NCI-H446 (cell line): ENCODE measurements around the gene CHP2.
"Not testable (repeated sequence)": the region's sequence is repeated elsewhere in the genome, so short reads cannot be mapped to it uniquely, and the experiment has no call there.

Experiments used
- DNase-seq, 2 experiments: peaks; one replicate each; lab custom pipeline; 2025; lab: John Stamatoyannopoulos, UW

Gene CHP2

GRCh38 chr16:23754594-23755483, at the start of gene CHP2:
CHP2 (plus strand) TSS chr16:23755026; CDS start chr16:23755050, 24 bp downstream.
- DNase-seq = no peak

- DNase-seq = no peak
These were observed 49.3 kb upstream of the CHP2 start for GRCh38 chr16:23705517-23705902.

- no peak for DNase-seq
These were observed 48.4 kb upstream of the CHP2 start for GRCh38 chr16:23706439-23706838.

- DNase-seq = no peak
These were observed 45.3 kb upstream of the CHP2 start for GRCh38 chr16:23709536-23709935.

GRCh38 chr16:23710008-23710407, 44.8 kb upstream of the CHP2 start:
- no peak for DNase-seq

GRCh38 chr16:23710504-23710903, 44.3 kb upstream of the CHP2 start:
- DNase-seq = no peak

- no peak for DNase-seq
These were observed 43.0 kb upstream of the CHP2 start for GRCh38 chr16:23711785-23712184.

- DNase-seq = no peak
These were observed 41.9 kb upstream of the CHP2 start, which contains the start of gene ERN2 for GRCh38 chr16:23712976-23713375. ERN2 (minus strand) TSS chr16:23713222; CDS start chr16:23713187, 35 bp downstream.

- no peak for DNase-seq
These were observed 38.3 kb upstream of the CHP2 start for GRCh38 chr16:23716484-23716883.

- DNase-seq = not testable (repeated sequence)
These were observed 32.1 kb upstream of the CHP2 start for GRCh38 chr16:23722613-23723240.

GRCh38 chr16:23724096-23724784, 30.6 kb upstream of the CHP2 start:
- no peak for DNase-seq

GRCh38 chr16:23724785-23725131, 30.1 kb upstream of the CHP2 start:
- DNase-seq = no peak

GRCh38 chr16:23726710-23727109, 28.1 kb upstream of the CHP2 start:
- no peak for DNase-seq

GRCh38 chr16:23728112-23728477, 26.7 kb upstream of the CHP2 start:
- no peak for DNase-seq

GRCh38 chr16:23729503-23730424, 25.1 kb upstream of the CHP2 start:
- peak in 1 of 2 experiments; percentile 48 for DNase-seq

GRCh38 chr16:23734176-23734893, 20.5 kb upstream of the CHP2 start:
- DNase-seq = no peak

GRCh38 chr16:23737423-23738028, 17.3 kb upstream of the CHP2 start:
- not testable (repeated sequence) for DNase-seq

GRCh38 chr16:23739516-23739915, 15.3 kb upstream of the CHP2 start:
- DNase-seq = no peak

GRCh38 chr16:23741675-23742303, 13.0 kb upstream of the CHP2 start:
- peak in 1 of 2 experiments; percentile 1 for DNase-seq

- no peak for DNase-seq
These were observed 12.1 kb upstream of the CHP2 start for GRCh38 chr16:23742766-23743165.
